Measurements from ENCODE around the gene PJA2. TPM values are rescaled to one million over a fixed set of nuclear protein-coding genes. Genes with fewer than 3 reads are reported as not detected.
A peak's percentile ranks its signal among the peaks of the same experiment; 100 is the strongest.

Gene PJA2
- total and polyA plus RNA-seq, 2 of the 8 experiments (the other 6 are each of a cell fraction or from before 2014, with no cell fraction given) = 15.3 to 47.7 TPM

- no peak for TF ChIP-seq SIRT6 (IDR thresholded peaks at IDR 0.05; ENCODE audit: low read length)
- no peak for TF ChIP-seq HDAC2 (IDR thresholded peaks at IDR 0.05; ENCODE audit: borderline replicate concordance in 1 of 2, low read depth in 2 of 2, low read length in 2 of 2)
- TF ChIP-seq CBX5 (IDR thresholded peaks at IDR 0.05; ENCODE audit: low read depth, low read length) = no peak
- TF ChIP-seq POU5F1 (IDR thresholded peaks at IDR 0.05; ENCODE audit: low read depth, low read length) = no peak
- no peak for TF ChIP-seq RXRA (IDR thresholded peaks at IDR 0.05; ENCODE audit: insufficient read depth, low read depth, low read length)
- no peak for TF ChIP-seq MAFK (IDR thresholded peaks at IDR 0.05; ENCODE audit: low read depth, low read length)
- TF ChIP-seq, protein P1, sequence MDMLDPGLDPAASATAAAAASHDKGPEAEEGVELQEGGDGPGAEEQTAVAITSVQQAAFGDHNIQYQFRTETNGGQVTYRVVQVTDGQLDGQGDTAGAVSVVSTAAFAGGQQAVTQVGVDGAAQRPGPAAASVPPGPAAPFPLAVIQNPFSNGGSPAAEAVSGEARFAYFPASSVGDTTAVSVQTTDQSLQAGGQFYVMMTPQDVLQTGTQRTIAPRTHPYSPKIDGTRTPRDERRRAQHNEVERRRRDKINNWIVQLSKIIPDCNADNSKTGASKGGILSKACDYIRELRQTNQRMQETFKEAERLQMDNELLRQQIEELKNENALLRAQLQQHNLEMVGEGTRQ (IDR thresholded peaks at IDR 0.05; ENCODE audit: low read length) = no peak
- TF ChIP-seq JUN (IDR thresholded peaks at IDR 0.05; ENCODE audit: low read depth, low read length) = no peak
- TF ChIP-seq ATF2 (IDR thresholded peaks at IDR 0.05; ENCODE audit: low read length) = no peak; the same call in 1 of the 2 replicates
- TF ChIP-seq JUND (IDR thresholded peaks at IDR 0.05; ENCODE audit: low read length) = no peak
- no peak for TF ChIP-seq BACH1 (IDR thresholded peaks at IDR 0.05; ENCODE audit: low read length)
- TF ChIP-seq KDM1A (IDR thresholded peaks at IDR 0.05; ENCODE audit: borderline replicate concordance, low read length) = no peak
- TF ChIP-seq SIX5 (IDR thresholded peaks at IDR 0.05; ENCODE audit: low read depth, low read length) = no peak
- TF ChIP-seq TCF12 (IDR thresholded peaks at IDR 0.05; ENCODE audit: low read depth, low read length) = no peak
- TF ChIP-seq SP2 (IDR thresholded peaks at IDR 0.05; ENCODE audit: low read length) = peak; percentile 51
- TF ChIP-seq NANOG (IDR thresholded peaks at IDR 0.05; ENCODE audit: insufficient read depth, low read depth, low read length, poor library complexity, severe bottlenecking) = no peak
- no peak for TF ChIP-seq GABPA (IDR thresholded peaks at IDR 0.05; ENCODE audit: borderline replicate concordance, insufficient read depth, low read length)
- peak in 1 of 2 experiments; percentile 63; a peak in 1 of 3 replicates for TF ChIP-seq POLR2A (IDR thresholded peaks at IDR 0.05; ENCODE audit: control extremely low read depth in 1 of 2, low read depth in 2 of 2, low read length in 2 of 2)
- TF ChIP-seq EGR1 (IDR thresholded peaks at IDR 0.05; ENCODE audit: borderline replicate concordance, low read depth, low read length) = peak; percentile 11; the same call in 1 of the 2 replicates
- TF ChIP-seq CEBPB (IDR thresholded peaks at IDR 0.05; ENCODE audit: low read depth, low read length) = no peak
- no peak for TF ChIP-seq POLR2AphosphoS5 (IDR thresholded peaks at IDR 0.05; ENCODE audit: low read depth, low read length)
Observed at GRCh38 chr5:109409844-109410388, at the start of gene PJA2 (continued).

All from H1 (cell line).